Mesodermal cell (in vitro differentiated cells): ENCODE data around the gene KCTD7.
"Not testable (repeated sequence)": the region's sequence is repeated elsewhere in the genome, so short reads cannot be mapped to it uniquely, and the experiment has no call there.

Experiments
- H3K27ac ChIP-seq: 2 replicates; pipeline ENCODE4 v1.7.0; 2013; ENCODE audit warnings: mild to moderate bottlenecking, low read depth, low read length, moderate library complexity; ENCODE audit not compliant: severe bottlenecking
- H3K36me3 ChIP-seq: 2 replicates; pipeline ENCODE4 v1.7.1; 2013; ENCODE audit warnings: mild to moderate bottlenecking, low read length, moderate library complexity; ENCODE audit not compliant: control insufficient read depth, insufficient read depth
- H3K4me1 ChIP-seq: one replicate; pipeline ENCODE4 v1.7.1; 2013; ENCODE audit warnings: mild to moderate bottlenecking, low read length; ENCODE audit not compliant: insufficient read depth, control insufficient read depth, poor library complexity, severe bottlenecking
- H3K4me3 ChIP-seq: 2 replicates; pipeline ENCODE4 v1.7.0; 2013; ENCODE audit warnings: low read length, control low read depth, mild to moderate bottlenecking; ENCODE audit not compliant: insufficient read depth, poor library complexity, severe bottlenecking; ENCODE audit errors: extremely low read depth
- H3K9me3 ChIP-seq: 2 replicates; pipeline ENCODE4 v1.7.1; 2013; ENCODE audit warnings: mild to moderate bottlenecking, low read length, moderate library complexity; ENCODE audit not compliant: control insufficient read depth
- WGBS, 2 experiments: methylation state at CpG; one replicate each; pipeline ENCODE4 v1.1.5; 2013; ENCODE audit warnings: missing lambda C conversion rate in 2 of 2; ENCODE audit not compliant: insufficient coverage in 2 of 2; 5-methylcytosine and 5-hydroxymethylcytosine counted together

KCTD7 gene

DNA sequence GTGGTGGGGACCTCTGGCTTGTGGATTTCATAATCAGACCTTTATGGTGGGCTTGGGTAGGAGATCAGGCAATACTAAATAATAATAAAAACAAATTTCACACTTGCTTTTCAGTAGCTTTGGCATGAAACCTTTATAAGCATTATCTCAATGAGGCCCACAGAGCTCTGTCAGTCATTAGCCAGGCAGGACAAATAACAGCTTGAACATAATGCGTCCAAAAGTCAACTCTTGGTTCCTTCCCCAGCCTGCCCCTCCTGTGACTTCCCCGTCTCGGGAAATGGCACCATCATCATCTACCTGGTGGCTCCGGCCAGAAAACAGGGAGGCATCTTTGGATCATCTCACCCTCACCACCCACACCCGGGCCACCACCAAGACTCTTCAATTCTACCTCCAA is 40.8 kb downstream of the KCTD7 start:
- Histone ChIP-seq H3K4me3 (no peak overlapping the region), H3K4me1 (no peaks in the 10 kb centered on the region), H3K36me3 (peaks cover 23% of the 10 kb centered on the region), H3K9me3 (no peaks in the 10 kb centered on the region), H3K27ac (no peak overlapping the region)
- WGBS, 2 experiments = 96 to 98% methylated on average over 4 to 5 of the region's 5 CpGs

DNA sequence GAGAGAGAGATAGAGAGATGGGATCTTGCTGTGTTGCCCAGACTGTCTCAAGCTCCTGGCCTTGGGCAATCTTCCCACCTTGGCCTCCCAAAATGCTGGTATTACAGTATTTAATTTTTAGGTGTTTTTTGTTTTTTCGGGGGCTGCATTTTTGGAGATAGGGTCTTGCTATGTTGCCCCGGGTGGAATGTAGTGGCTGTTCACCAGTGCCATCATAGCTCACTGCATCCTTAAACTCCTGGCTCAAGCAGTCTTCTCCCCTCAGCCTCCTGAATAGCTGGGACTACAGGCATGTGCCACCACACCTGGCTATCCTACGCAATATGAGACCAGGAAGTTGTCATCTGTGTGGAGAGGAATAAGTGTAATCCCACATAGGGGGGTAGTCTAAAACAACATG is 42.4 kb downstream of the KCTD7 start:
- no peak overlapping the region for H3K4me3 ChIP-seq
- no peaks in the 10 kb centered on the region for H3K4me1 ChIP-seq
- 100% methylated on average over 1 of the region's 3 CpGs; no CpG with 5 or more reads in 1 of the 2 experiments for WGBS, 2 experiments
- H3K27ac ChIP-seq = no peak overlapping the region
- H3K36me3 ChIP-seq = peaks cover 23% of the 10 kb centered on the region
- no peaks in the 10 kb centered on the region for H3K9me3 ChIP-seq

DNA sequence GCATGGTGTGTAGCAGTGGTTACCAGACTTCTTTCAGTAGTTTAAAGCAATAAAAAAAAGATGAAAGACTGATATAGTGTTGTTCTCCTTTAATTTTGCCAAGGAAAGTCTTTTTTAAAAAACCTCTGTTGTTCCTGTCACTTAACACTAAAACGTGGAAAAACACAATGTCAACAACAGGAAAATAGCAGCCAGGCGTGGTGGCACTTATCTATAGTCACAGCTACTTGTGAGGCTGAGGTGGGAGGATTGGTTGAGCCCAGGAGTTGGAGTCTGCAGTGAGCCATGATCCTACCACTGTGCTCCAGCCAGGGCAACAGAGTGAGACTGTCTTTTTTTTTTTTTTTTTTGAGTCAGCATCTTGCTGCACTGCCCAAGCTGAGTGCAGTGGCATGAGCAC is 42.8 kb downstream of the KCTD7 start:
- H3K36me3 ChIP-seq = peaks cover 23% of the 10 kb centered on the region
- H3K9me3 ChIP-seq, H3K4me3 ChIP-seq, H3K27ac ChIP-seq, H3K4me1 ChIP-seq: not testable (repeated sequence)
- WGBS, 2 experiments = 100% methylated on average over 1 of the region's 2 CpGs; no CpG with 5 or more reads in 1 of the 2 experiments

DNA sequence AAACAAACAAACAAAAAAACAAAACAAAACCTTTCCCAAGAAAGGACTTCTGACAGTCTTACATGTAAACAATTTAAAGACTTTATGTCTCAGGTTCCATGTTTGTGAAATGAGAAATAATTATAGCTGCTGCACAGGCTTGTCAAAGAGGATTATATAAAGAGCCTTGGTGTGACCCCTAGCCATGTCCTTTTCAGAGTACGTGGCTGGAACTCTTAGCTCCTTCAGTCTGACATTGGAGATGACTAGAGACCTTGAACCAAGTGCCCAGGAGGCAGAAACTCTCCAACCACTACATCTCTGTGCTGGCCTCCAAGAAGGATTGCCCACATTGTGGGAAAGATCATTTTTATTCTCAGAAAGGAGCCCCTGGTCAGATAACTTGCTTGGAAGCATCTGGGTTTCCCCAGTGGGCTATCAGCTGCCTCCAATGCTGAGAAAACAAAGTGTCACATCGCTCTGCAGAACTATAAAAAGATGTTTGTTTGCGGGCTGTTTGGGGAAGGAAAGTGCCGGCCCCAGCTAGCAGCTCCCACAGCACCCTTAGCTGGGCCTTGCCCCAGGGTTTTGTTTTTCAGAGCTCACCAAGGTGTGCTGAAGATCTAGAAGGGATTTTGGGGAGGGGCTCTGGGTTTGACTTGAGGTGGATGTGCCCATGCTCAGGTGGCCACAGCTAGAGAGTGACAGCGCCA is 43.9 kb downstream of the KCTD7 start:
- H3K4me1 ChIP-seq, H3K4me3 ChIP-seq, H3K27ac ChIP-seq, H3K9me3 ChIP-seq: not testable (repeated sequence)
- WGBS, 2 experiments = no CpG with 5 or more reads among the region's 5 CpGs
- peaks cover 23% of the 10 kb centered on the region for H3K36me3 ChIP-seq

DNA sequence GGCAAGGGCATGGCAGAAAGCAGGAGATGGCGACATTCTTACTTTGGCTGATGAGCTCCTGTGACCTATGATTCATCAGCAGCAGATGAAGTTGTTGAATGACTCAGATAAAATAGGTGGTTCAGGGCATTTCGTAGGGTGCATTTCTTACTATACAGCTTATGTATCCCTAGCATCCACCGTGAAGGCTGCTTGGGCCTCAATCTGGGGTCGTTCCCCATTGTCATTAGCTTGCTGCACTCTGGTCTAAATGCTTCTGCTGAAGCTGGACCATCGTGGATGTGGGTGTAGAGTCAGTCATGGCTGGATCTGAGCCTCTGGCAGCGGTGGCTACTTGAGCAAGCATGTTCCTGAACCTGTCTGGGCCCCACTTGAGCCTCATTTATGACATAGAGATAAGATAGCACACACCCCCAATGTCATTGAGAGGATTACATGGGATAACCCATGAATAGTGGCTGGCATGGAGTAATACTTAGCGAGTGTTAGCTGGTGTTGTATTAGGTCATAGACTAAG is 44.5 kb downstream of the KCTD7 start:
- H3K27ac ChIP-seq = not testable (repeated sequence)

DNA sequence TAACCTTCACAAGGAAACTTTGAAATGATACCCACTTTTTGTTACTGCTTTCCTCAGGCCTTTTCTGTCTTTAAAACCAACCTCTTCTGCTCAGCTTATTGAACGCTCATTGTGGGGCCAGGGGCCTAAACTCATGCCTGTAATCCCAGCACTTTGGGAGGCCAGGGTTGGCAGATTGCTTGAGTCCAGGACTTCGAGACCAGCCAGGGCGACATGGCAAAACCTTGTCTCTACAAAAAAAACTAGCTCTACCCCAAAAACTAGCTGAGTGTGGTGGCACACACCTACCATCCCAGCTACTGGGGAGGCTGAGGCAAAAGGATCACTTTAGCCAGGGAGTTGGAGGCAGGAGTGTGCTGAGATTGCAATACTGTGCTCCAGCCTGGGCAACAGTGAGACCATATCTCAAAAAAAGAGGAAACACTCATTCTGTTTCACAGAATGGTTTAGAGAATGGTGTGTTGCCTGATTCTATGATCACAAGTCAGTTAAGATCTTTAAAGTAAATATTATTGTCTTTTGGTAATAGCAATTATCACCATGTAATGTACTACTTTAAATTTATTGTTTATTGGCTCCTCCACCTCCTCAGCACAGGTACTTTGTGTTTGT is 51.1 kb downstream of the KCTD7 start:
- Histone ChIP-seq H3K36me3 (no peaks in the 10 kb centered on the region), H3K4me1 (peaks cover 12% of the 10 kb centered on the region), H3K27ac (no peak overlapping the region), H3K9me3 (no peaks in the 10 kb centered on the region), H3K4me3 (no peak overlapping the region)
- WGBS, 2 experiments = 87 to 93% methylated on average over 3 of the region's 3 CpGs

More for the DNA sequence above, 44.5 kb downstream of the KCTD7 start:
- WGBS, 2 experiments = 90 to 100% methylated on average over 2 to 3 of the region's 7 CpGs
- not testable (repeated sequence) for H3K4me1 ChIP-seq, H3K9me3 ChIP-seq, H3K4me3 ChIP-seq
- peaks cover 20% of the 10 kb centered on the region for H3K36me3 ChIP-seq

DNA sequence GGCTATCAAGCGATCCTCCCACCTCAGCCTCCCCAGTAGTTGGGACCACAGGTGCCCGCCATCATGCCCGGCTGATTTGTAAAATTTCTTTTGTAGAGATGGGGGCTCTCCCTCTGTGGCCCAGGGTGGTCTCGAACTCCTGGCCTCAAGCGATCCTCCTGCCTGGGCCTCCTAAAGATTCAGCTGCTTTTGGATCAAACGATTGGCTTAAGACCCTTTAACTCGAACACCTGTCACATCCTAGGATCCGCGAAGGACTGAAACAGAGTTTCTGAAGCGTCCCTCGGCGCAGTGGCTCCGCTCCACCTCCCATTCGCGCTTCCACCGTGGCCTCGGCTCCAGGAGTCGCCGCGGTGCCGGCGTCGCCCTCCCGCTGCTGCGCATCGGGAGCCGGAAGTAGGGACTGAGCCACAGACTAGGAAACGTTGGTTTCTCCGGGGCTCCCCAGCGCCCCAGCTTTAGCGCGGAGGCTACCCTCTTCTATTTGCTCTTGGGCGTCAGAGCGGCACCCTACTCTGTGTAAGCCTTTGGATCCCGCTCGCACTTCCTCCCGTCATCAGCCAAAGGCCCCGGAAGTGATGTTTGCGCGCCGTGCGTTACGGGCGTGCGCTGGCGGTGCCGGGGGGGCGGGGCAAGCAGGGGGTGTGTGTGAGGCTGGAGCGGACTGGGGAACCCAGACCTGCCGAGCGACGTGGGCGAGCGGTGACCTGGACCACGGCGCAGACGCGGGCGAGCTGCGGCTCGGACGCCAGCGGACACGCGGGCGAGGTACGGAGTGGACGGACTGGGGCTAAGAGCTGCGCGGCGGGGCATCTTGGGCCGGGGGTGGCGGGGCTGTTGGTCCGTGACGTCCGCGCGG is 53.0 kb downstream of the KCTD7 start:
- Histone ChIP-seq H3K4me1 (peaks cover 12% of the 10 kb centered on the region), H3K27ac (peak overlapping the region; percentile 81), H3K4me3 (peak overlapping the region; percentile 87), H3K9me3 (no peaks in the 10 kb centered on the region), H3K36me3 (no peaks in the 10 kb centered on the region)
- 6 to 7% methylated on average over 45 to 62 of the region's 78 CpGs for WGBS, 2 experiments

DNA sequence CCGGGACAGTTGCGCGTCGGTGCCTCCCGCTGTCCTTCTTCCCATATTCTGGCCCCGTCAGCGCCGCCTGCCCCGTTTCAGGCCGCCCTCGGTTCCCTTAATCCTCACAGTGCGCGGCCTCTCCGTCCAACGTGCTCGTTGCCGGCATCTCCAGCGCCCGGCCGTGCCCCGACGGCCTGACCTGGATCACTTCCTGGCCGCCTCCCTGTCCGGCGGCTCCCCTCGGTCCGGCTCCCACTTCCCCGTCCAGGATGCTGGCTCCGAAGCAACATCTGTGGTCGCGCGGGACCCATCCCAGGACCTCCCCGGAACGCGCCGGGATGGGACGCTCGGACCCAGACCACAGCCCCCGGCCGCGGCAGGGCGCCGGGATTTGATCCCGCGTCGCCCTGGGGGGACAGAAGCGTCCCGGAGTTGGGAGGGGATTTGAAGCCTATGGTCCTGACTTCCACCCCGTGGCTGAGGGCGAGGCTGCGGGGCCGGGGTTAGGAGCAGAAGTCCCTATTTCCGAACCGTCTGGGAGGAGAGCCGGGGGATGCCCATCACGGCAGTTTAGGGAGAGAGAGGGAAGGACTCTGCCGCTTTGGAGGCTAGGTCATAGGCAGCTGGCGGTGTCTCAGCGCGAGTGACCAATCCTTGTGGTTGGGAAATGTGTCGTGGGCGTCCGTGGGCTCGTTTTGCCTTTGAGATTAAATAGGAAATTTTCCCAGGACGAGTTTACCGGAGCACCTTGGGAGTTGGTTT is 53.8 kb downstream of the KCTD7 start:
- peaks cover 4% of the 10 kb centered on the region for H3K36me3 ChIP-seq
- H3K4me1 ChIP-seq = peaks cover 12% of the 10 kb centered on the region
- H3K27ac ChIP-seq = peak overlapping the region; percentile 81
- WGBS, 2 experiments = 0 to 2% methylated on average over 48 to 60 of the region's 66 CpGs
- peak overlapping the region; percentile 87 for H3K4me3 ChIP-seq
- H3K9me3 ChIP-seq = no peaks in the 10 kb centered on the region

DNA sequence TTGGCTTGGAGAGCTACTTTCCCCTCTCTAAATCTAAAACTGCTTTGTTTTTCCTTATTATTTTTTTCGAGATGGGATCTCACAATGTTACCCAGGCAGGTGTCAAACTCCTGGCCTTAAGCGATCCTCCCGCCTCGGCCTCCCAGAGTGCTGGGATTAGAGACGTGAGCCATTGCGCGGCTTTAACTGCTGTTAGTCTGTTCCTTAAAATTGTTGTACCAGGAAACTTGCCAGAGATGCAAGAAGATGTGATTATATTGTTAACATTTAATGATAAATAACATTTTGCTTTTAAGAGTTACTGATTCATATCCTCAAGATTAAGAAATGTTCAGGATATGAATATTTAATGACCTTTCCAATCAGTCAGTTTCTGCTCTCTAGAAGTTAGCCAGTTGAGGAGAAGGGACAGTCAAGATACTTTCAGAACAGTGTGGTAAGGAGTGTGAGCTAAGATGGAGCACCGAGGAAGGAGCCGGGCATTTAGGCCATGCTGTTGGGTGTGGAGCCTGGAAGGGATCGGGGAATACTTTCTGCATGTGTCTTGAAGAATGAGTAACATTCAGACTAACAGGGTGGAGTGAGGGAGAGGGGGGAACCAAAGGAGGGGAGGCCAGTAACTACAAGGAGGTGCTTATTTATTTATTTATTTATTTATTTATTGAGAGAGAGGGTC is 54.6 kb downstream of the KCTD7 start:
- not testable (repeated sequence) for H3K27ac ChIP-seq, H3K36me3 ChIP-seq, H3K9me3 ChIP-seq
- H3K4me3 ChIP-seq = peak overlapping the region; percentile 87
- WGBS, 2 experiments = 86 to 92% methylated on average over 7 of the region's 10 CpGs
- H3K4me1 ChIP-seq = peaks cover 12% of the 10 kb centered on the region

DNA sequence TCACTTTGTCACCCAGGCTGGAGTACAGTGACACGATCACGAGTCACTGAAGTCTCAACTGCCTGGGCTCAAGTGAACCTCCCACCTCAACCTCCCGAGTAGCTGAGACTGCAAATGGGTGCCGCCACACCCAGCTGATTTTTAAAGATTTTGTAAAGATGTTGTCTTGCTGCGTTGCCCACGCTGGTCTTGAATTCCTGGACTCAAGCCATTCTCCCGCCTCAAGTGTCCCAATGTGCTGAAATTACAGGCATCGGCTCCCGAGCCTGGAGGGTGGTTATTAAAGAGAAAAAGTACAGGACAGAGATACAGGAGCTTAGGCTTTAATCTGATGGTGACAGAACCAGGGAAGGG is 55.1 kb downstream of the KCTD7 start:
- Histone ChIP-seq H3K4me1 (peaks cover 12% of the 10 kb centered on the region), H3K36me3 (peaks cover 11% of the 10 kb centered on the region), H3K4me3 (peak overlapping the region; percentile 2), H3K27ac (peak overlapping the region; percentile 45), H3K9me3 (no peaks in the 10 kb centered on the region)
- 97 to 100% methylated on average over 5 to 6 of the region's 9 CpGs for WGBS, 2 experiments
